Mucosa of stomach (tissue), 1 donor: ENCODE results near the gene BTAF1.
"Not testable (repeated sequence)": the region's sequence is repeated elsewhere in the genome, so short reads cannot be mapped to it uniquely, and the experiment has no call there.

Experiments used
- H3K27me3 ChIP-seq: one replicate; pipeline ENCODE4 v1.7.0; 2013; ENCODE audit warnings: mild to moderate bottlenecking, low read length; ENCODE audit not compliant: control insufficient read depth, insufficient read depth
- H3K36me3 ChIP-seq: one replicate; pipeline ENCODE4 v1.7.0; 2013; ENCODE audit warnings: low read length; ENCODE audit not compliant: control insufficient read depth, insufficient read depth
- H3K4me1 ChIP-seq: one replicate; pipeline ENCODE4 v1.7.0; 2013; ENCODE audit warnings: mild to moderate bottlenecking, low read length; ENCODE audit not compliant: control insufficient read depth, insufficient read depth
- H3K4me3 ChIP-seq: one replicate; pipeline ENCODE4 v1.7.0; 2013; ENCODE audit warnings: low read length
- H3K9ac ChIP-seq: one replicate; pipeline ENCODE4 v1.7.0; 2013; ENCODE audit warnings: mild to moderate bottlenecking, low read length, moderate library complexity
- H3K9me3 ChIP-seq: one replicate; pipeline ENCODE4 v1.7.0; 2013; ENCODE audit warnings: mild to moderate bottlenecking, low read length, moderate library complexity; ENCODE audit not compliant: control insufficient read depth
- donor health status: Pancreatic carcinoma.

The BTAF1 gene

GRCh38 chr10:92033070-92033469 lies 109.5 kb downstream of the BTAF1 start:
- not testable (repeated sequence) for H3K9ac ChIP-seq, H3K4me1 ChIP-seq, H3K4me3 ChIP-seq, H3K9me3 ChIP-seq, H3K27me3 ChIP-seq, H3K36me3 ChIP-seq

DNA sequence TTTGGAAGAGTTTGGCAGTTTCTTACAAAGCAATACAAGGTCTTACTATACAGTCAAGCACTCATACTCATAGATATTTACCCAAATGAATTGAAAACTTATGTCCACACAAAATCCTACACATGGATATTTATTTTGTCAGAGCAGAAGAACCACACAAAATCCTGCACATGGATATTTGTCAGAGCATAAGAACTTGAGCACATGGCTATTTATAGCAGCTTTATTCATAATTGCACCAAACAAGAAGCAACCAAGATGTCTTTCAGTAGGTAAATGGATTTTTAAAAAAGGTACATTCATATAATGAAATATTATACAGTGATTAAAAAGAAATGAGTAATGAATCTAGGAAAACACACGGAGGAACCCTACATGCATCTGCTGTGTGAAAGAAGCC lies 115.4 kb downstream of the BTAF1 start:
- Histone ChIP-seq H3K27me3 (no peaks in the 10 kb centered on the region), H3K9me3 (no peaks in the 10 kb centered on the region), H3K9ac (no peak overlapping the region), H3K4me1 (no peaks in the 10 kb centered on the region), H3K4me3 (no peak overlapping the region), H3K36me3 (no peaks in the 10 kb centered on the region)

- H3K4me1 ChIP-seq: no peaks in the 10 kb centered on the region
- H3K4me3 ChIP-seq: no peak overlapping the region
- H3K27me3 ChIP-seq: no peaks in the 10 kb centered on the region
- H3K9me3 ChIP-seq: no peaks in the 10 kb centered on the region
- no peak overlapping the region for H3K9ac ChIP-seq
- no peaks in the 10 kb centered on the region for H3K36me3 ChIP-seq
These were observed 119.0 kb downstream of the BTAF1 start for GRCh38 chr10:92042541-92042940.

- Histone ChIP-seq H3K27me3 (no peaks in the 10 kb centered on the region), H3K4me1 (no peaks in the 10 kb centered on the region)
These were observed 122.1 kb downstream of the BTAF1 start for GRCh38 chr10:92045641-92046106.

DNA sequence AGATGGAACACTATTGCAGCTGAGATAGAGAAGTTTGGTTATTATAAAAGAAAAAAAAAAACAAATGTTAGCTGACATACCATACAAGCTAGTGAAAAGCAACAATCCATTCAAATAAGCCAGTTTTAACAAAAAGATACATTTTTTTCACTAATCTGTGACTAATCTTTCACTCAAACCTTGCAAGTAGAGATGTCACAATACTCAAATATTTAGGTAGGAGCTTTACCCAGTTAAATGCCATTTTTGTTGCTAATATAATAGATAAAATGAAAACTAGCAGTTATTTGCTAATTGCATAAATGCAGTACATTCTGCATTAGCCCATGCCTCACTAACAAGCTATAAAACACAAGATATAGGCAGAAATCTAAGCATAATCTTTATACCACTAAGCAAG lies 123.6 kb downstream of the BTAF1 start:
- no peak overlapping the region for H3K4me3 ChIP-seq

More at GRCh38 chr10:92045641-92046106, 122.1 kb downstream of the BTAF1 start:
- Histone ChIP-seq H3K9ac (no peak overlapping the region), H3K4me3 (no peak overlapping the region), H3K36me3 (no peaks in the 10 kb centered on the region), H3K9me3 (no peaks in the 10 kb centered on the region)

GRCh38 chr10:92052088-92052487 lies 128.5 kb downstream of the BTAF1 start:
- Histone ChIP-seq H3K4me3 (no peak overlapping the region), H3K9ac (no peak overlapping the region), H3K27me3 (no peaks in the 10 kb centered on the region), H3K9me3 (no peaks in the 10 kb centered on the region), H3K36me3 (no peaks in the 10 kb centered on the region), H3K4me1 (no peaks in the 10 kb centered on the region)

More for the DNA sequence above, 123.6 kb downstream of the BTAF1 start:
- H3K36me3 ChIP-seq: no peaks in the 10 kb centered on the region
- no peak overlapping the region for H3K9ac ChIP-seq
- H3K4me1 ChIP-seq: no peaks in the 10 kb centered on the region
- H3K9me3 ChIP-seq: no peaks in the 10 kb centered on the region
- no peaks in the 10 kb centered on the region for H3K27me3 ChIP-seq

GRCh38 chr10:92052741-92053140 lies 129.2 kb downstream of the BTAF1 start:
- no peaks in the 10 kb centered on the region for H3K36me3 ChIP-seq
- no peaks in the 10 kb centered on the region for H3K4me1 ChIP-seq
- no peaks in the 10 kb centered on the region for H3K27me3 ChIP-seq
- no peak overlapping the region for H3K4me3 ChIP-seq
- no peak overlapping the region for H3K9ac ChIP-seq
- no peaks in the 10 kb centered on the region for H3K9me3 ChIP-seq

- H3K4me1 ChIP-seq: no peaks in the 10 kb centered on the region
- no peak overlapping the region for H3K9ac ChIP-seq
- no peaks in the 10 kb centered on the region for H3K9me3 ChIP-seq
- no peak overlapping the region for H3K4me3 ChIP-seq
- H3K27me3 ChIP-seq: no peaks in the 10 kb centered on the region
- no peaks in the 10 kb centered on the region for H3K36me3 ChIP-seq
These were observed 131.2 kb downstream of the BTAF1 start for GRCh38 chr10:92054807-92055206.

- H3K9me3 ChIP-seq: no peaks in the 10 kb centered on the region
- no peak overlapping the region for H3K9ac ChIP-seq
- H3K27me3 ChIP-seq: no peaks in the 10 kb centered on the region
- H3K4me1 ChIP-seq: no peaks in the 10 kb centered on the region
- H3K4me3 ChIP-seq: no peak overlapping the region
- H3K36me3 ChIP-seq: no peaks in the 10 kb centered on the region
These were observed 138.7 kb downstream of the BTAF1 start for GRCh38 chr10:92062273-92062672.

DNA sequence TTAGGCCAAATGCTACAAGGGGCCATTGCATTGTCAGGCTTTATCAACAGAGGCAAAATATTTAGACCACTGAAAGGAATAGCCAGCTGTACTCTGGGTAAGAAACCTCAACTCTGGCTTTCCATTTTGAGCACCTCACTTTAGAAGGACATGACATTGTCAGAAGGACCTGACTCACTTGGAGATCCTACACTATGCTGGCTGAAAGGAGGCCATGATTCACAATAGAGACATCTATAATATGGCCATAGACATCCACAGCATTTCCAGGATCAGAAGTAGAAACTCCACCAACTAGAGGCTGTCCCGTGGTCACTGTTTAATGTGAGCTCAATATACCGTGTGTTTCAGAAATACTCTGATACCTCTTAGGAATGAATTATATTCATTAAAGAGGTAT lies 140.9 kb downstream of the BTAF1 start:
- Histone ChIP-seq H3K4me1 (no peaks in the 10 kb centered on the region), H3K4me3 (no peak overlapping the region), H3K9ac (no peak overlapping the region), H3K27me3 (no peaks in the 10 kb centered on the region), H3K36me3 (no peaks in the 10 kb centered on the region), H3K9me3 (no peaks in the 10 kb centered on the region)

DNA sequence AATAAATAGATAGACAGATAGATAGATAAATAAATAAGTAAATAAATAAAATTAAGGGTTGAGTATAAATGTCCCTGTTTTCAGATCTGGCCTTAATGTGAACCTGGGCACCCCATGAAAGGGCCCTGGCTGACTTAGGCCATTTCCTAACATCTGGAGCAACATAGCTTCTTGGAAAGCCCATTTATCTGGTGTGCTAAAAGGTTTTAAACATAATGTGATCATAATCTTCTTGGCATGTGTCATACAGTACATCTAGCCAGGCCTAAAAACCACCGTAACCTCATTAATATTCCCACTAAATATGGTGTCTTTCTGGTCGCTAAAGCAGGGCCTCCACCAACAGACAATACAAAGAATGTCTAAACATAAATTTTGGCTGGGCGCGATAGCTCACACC lies 142.8 kb downstream of the BTAF1 start:
- Histone ChIP-seq H3K4me3 (no peak overlapping the region), H3K9ac (no peak overlapping the region), H3K27me3 (no peaks in the 10 kb centered on the region), H3K4me1 (no peaks in the 10 kb centered on the region), H3K9me3 (no peaks in the 10 kb centered on the region), H3K36me3 (no peaks in the 10 kb centered on the region)

- no peaks in the 10 kb centered on the region for H3K36me3 ChIP-seq
- no peaks in the 10 kb centered on the region for H3K27me3 ChIP-seq
- H3K4me1 ChIP-seq: no peaks in the 10 kb centered on the region
- H3K9ac ChIP-seq: no peak overlapping the region
- no peaks in the 10 kb centered on the region for H3K9me3 ChIP-seq
- no peak overlapping the region for H3K4me3 ChIP-seq
These were observed 145.3 kb downstream of the BTAF1 start for GRCh38 chr10:92068900-92069299.
